GM12873 (cell line): ENCODE data around the gene WFDC8.

Source experiments
- CTCF ChIP-seq: IDR thresholded peaks from 2 replicates; pipeline ENCODE4 v1.5.1; 2012; ENCODE audit warnings: low read depth, mild to moderate bottlenecking, moderate library complexity, low read length, control low read depth; ENCODE audit not compliant: insufficient read depth; ENCODE audit errors: missing control alignments

Gene WFDC8

DNA sequence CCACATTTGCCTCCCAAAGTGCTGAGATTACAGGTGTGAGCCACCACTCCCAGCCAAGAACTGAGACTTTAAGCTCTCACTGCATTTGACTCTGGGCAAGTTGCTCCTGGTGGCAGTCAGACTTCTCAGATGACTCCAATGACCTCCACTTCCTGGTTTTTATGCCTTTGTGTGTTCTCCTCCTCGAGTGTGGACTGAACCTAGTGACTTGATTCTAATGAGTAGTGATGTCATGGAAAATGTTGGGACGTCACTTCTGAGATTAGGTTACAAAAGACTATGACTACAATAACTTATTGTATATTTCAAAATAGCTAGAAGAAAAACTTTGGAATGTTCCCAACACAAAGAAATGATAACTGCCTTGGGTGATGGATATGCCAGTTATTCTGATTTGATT, 75.7 kb downstream of the WFDC8 start:
- TF ChIP-seq CTCF, result no peak

DNA sequence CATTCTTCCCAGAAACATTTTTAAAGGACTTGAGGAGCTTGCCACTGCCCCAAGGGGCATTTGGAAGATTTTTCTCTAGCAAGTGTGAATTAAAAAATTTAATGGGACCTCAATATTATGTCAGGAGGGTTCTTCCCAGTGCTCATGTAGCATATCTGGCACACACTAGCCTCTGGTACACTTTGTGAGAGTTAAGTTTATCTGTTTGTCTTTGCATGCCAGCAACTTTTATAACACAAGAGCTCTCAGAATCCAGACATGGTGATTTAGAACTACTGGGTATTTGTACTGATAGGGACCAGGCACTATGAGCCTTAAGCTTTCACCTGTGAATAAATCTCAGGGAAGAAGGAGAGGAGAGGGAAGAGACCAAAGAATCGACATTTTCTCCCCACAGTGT, 76.5 kb downstream of the WFDC8 start:
- no peak for TF ChIP-seq CTCF
